ENCODE data around the gene TESK1. TPM values are rescaled to one million over a fixed set of nuclear protein-coding genes. Genes with fewer than 3 reads are reported as not detected.

The TESK1 gene
- total RNA-seq, 4 donors from 2014 or later: 11.9 to 69.2 (median 45.8) TPM

- DNase-seq: no peak
- no peak overlapping the region for H3K4me3 ChIP-seq
- intact Hi-C loops (cut with DNase I; ENCODE audit: low total_unique reads) (no loop called here), in situ Hi-C loops (cut with MboI; ENCODE audit: low pct_ligation_motif_present in 1 of 4, low pct_unique_long_range_greater_than_20kb in 1 of 4, low sequenced_read_pairs in 3 of 4) (loop anchor here in 1 of 4 donors (25.0 kb wide), 1 partner anchor 454 kb away; the partner anchor contains the start of genes ATOSB and STOML2)
- H3K27ac ChIP-seq: no peak overlapping the region
- no peaks in the 10 kb centered on the region for H3K9me3 ChIP-seq
- H3K36me3 ChIP-seq: no peaks in the 10 kb centered on the region
- peaks cover 0 to 15% (median 9%) of the 10 kb centered on the region in 4 donors for H3K4me1 ChIP-seq
- H3K27me3 ChIP-seq: no peaks in the 10 kb centered on the region
- 90% methylated on average over 2 of the region's 2 CpGs; no CpG with 5 or more reads in 1 of the 2 donors for WGBS, 2 donors (ENCODE audit: low coverage in 1 of 2)
- TF ChIP-seq POLR2A (IDR thresholded peaks at IDR 0.05) (no peak), CTCF (IDR thresholded peaks at IDR 0.05) (no peak), EP300 (IDR thresholded peaks at IDR 0.05; ENCODE audit: low read depth) (no peak), POLR2AphosphoS5 (IDR thresholded peaks at IDR 0.05) (no peak)
These were observed 38.6 kb upstream of the TESK1 start for GRCh38 chr9:35566417-35566816.

GRCh38 chr9:35568196-35568595, 36.9 kb upstream of the TESK1 start:
- intact Hi-C loops (cut with DNase I; ENCODE audit: low total_unique reads): no loop called here
- no peaks in the 10 kb centered on the region for H3K27me3 ChIP-seq
- no peak overlapping the region for H3K4me3 ChIP-seq
- 89 to 93% methylated on average over 4 of the region's 4 CpGs for WGBS, 2 donors (ENCODE audit: low coverage in 1 of 2)
- in situ Hi-C loops (cut with MboI; ENCODE audit: low pct_ligation_motif_present in 1 of 4, low pct_unique_long_range_greater_than_20kb in 1 of 4, low sequenced_read_pairs in 3 of 4): loop anchor here in 1 of 4 donors (25.0 kb wide), 1 partner anchor 456 kb away; the partner anchor contains the start of genes ATOSB and STOML2
- peaks cover 0 to 12% (median 8%) of the 10 kb centered on the region in 4 donors for H3K4me1 ChIP-seq
- no peak overlapping the region for H3K27ac ChIP-seq
- H3K9me3 ChIP-seq: no peaks in the 10 kb centered on the region
- no peak for DNase-seq
- TF ChIP-seq POLR2AphosphoS5 (IDR thresholded peaks at IDR 0.05) (no peak), POLR2A (IDR thresholded peaks at IDR 0.05) (no peak), CTCF (IDR thresholded peaks at IDR 0.05) (no peak), EP300 (IDR thresholded peaks at IDR 0.05; ENCODE audit: low read depth) (no peak)
- H3K36me3 ChIP-seq: no peaks in the 10 kb centered on the region

GRCh38 chr9:35569206-35569605, 35.9 kb upstream of the TESK1 start:
- DNase-seq: no peak
- H3K36me3 ChIP-seq: no peaks in the 10 kb centered on the region
- in situ Hi-C loops (cut with MboI; ENCODE audit: low pct_ligation_motif_present in 1 of 4, low pct_unique_long_range_greater_than_20kb in 1 of 4, low sequenced_read_pairs in 3 of 4): loop anchor here in 1 of 4 donors (25.0 kb wide), 1 partner anchor 457 kb away; the partner anchor contains the start of genes ATOSB and STOML2
- no peaks in the 10 kb centered on the region for H3K9me3 ChIP-seq
- 76 to 87% methylated on average over 5 of the region's 5 CpGs for WGBS, 2 donors (ENCODE audit: low coverage in 1 of 2)
- no peaks in the 10 kb centered on the region for H3K27me3 ChIP-seq
- intact Hi-C loops (cut with DNase I; ENCODE audit: low total_unique reads): no loop called here
- TF ChIP-seq EP300 (IDR thresholded peaks at IDR 0.05; ENCODE audit: low read depth): no peak
- TF ChIP-seq CTCF (IDR thresholded peaks at IDR 0.05): no peak
- TF ChIP-seq POLR2A (IDR thresholded peaks at IDR 0.05): no peak
- TF ChIP-seq POLR2AphosphoS5 (IDR thresholded peaks at IDR 0.05): no peak
- H3K27ac ChIP-seq: no peak overlapping the region
- no peak overlapping the region for H3K4me3 ChIP-seq
- H3K4me1 ChIP-seq: peaks cover 0 to 2% (median 0%) of the 10 kb centered on the region in 4 donors

GRCh38 chr9:35570709-35571504, 34.2 kb upstream of the TESK1 start:
- no peak for DNase-seq
- H3K4me1 ChIP-seq: no peaks in the 10 kb centered on the region
- intact Hi-C loops (cut with DNase I; ENCODE audit: low total_unique reads): no loop called here
- in situ Hi-C loops (cut with MboI; ENCODE audit: low pct_ligation_motif_present in 1 of 4, low pct_unique_long_range_greater_than_20kb in 1 of 4, low sequenced_read_pairs in 3 of 4): loop anchor here in 1 of 4 donors (25.0 kb wide), 1 partner anchor 459 kb away; the partner anchor contains the start of genes ATOSB and STOML2
- TF ChIP-seq POLR2AphosphoS5 (IDR thresholded peaks at IDR 0.05) (no peak), CTCF (IDR thresholded peaks at IDR 0.05) (no peak), POLR2A (IDR thresholded peaks at IDR 0.05) (no peak), EP300 (IDR thresholded peaks at IDR 0.05; ENCODE audit: low read depth) (no peak)
- H3K4me3 ChIP-seq: no peak overlapping the region
- no peak overlapping the region for H3K27ac ChIP-seq
- H3K36me3 ChIP-seq: no peaks in the 10 kb centered on the region
- no peaks in the 10 kb centered on the region for H3K27me3 ChIP-seq
- no peaks in the 10 kb centered on the region for H3K9me3 ChIP-seq
- WGBS, 2 donors (ENCODE audit: low coverage in 1 of 2): 77 to 90% methylated on average over 4 to 6 of the region's 6 CpGs
